ENCODE measurements around the gene NAXE. TPM values are rescaled to one million over a fixed set of nuclear protein-coding genes. Genes with fewer than 3 reads are reported as not detected.

Gene NAXE
- total and polyA plus RNA-seq, 8 donors, result 49.2 to 81.6 (median 55.6) TPM

- H3K4me1 ChIP-seq, result no peaks in the 10 kb centered on the region
- no peak overlapping the region for H3K27ac ChIP-seq
- intact Hi-C loops (cut with DNase I), result no loop called here
- no peak for ATAC-seq
- no peak overlapping the region for H3K4me3 ChIP-seq
- no peak for TF ChIP-seq CTCF (IDR thresholded peaks at IDR 0.05)
- no peaks in the 10 kb centered on the region for H3K27me3 ChIP-seq
- DNase-seq, result no peak
- peaks cover 0 to 15% of the 10 kb centered on the region in 2 donors for H3K36me3 ChIP-seq
- H3K9me3 ChIP-seq, result no peaks in the 10 kb centered on the region
Measured at GRCh38 chr1:156560585-156561163, 30.9 kb upstream of the NAXE start.

GRCh38 chr1:156565519-156565918, 26.1 kb upstream of the NAXE start:
- H3K27me3 ChIP-seq, result no peaks in the 10 kb centered on the region
- TF ChIP-seq CTCF (IDR thresholded peaks at IDR 0.05), result no peak
- DNase-seq, result no peak
- no peak for ATAC-seq
- H3K27ac ChIP-seq, result no peak overlapping the region
- H3K36me3 ChIP-seq, result peaks cover 0 to 6% of the 10 kb centered on the region in 2 donors
- no peaks in the 10 kb centered on the region for H3K9me3 ChIP-seq
- no peak overlapping the region for H3K4me3 ChIP-seq
- no peaks in the 10 kb centered on the region for H3K4me1 ChIP-seq
- intact Hi-C loops (cut with DNase I), result no loop called here

GRCh38 chr1:156566436-156566835, 25.1 kb upstream of the NAXE start:
- Histone ChIP-seq H3K27me3 (no peaks in the 10 kb centered on the region), H3K4me3 (no peak overlapping the region), H3K27ac (no peak overlapping the region)

GRCh38 chr1:156571261-156571852, 20.2 kb upstream of the NAXE start:
- TF ChIP-seq CTCF (IDR thresholded peaks at IDR 0.05), result no peak
- no peaks in the 10 kb centered on the region for H3K9me3 ChIP-seq
- H3K27me3 ChIP-seq, result peaks cover 0 to 6% of the 10 kb centered on the region in 2 donors
- ATAC-seq (peak; percentile 65), DNase-seq (peak in 1 of 4 donors; percentile 33)
- H3K4me1 ChIP-seq, result peaks cover 14 to 18% of the 10 kb centered on the region in 2 donors
- intact Hi-C loops (cut with DNase I), result no loop called here
- H3K36me3 ChIP-seq, result no peaks in the 10 kb centered on the region
- no peak overlapping the region for H3K4me3 ChIP-seq
- H3K27ac ChIP-seq, result no peak overlapping the region

More at GRCh38 chr1:156566436-156566835, 25.1 kb upstream of the NAXE start:
- H3K36me3 ChIP-seq, result peaks cover 0 to 6% of the 10 kb centered on the region in 2 donors
- DNase-seq, result no peak
- peaks cover 4 to 7% of the 10 kb centered on the region in 2 donors for H3K4me1 ChIP-seq
- no peaks in the 10 kb centered on the region for H3K9me3 ChIP-seq
- ATAC-seq, result no peak
- TF ChIP-seq CTCF (IDR thresholded peaks at IDR 0.05), result no peak
- intact Hi-C loops (cut with DNase I), result no loop called here

- peak; percentile 96 for ATAC-seq
- TF ChIP-seq CTCF (IDR thresholded peaks at IDR 0.05), result no peak
- DNase-seq, result peak; percentile 67 to 93 (median 90)
- intact Hi-C loops (cut with DNase I), result no loop called here
- peak within 1 kb of the TSS; percentile 33 to 41 for H3K4me3 ChIP-seq
- H3K27ac ChIP-seq, result no peak within 1 kb of the TSS
- H3K36me3 ChIP-seq, result no peaks in the 10 kb centered on the region
- peaks cover 14 to 18% of the 10 kb centered on the region in 2 donors for H3K4me1 ChIP-seq
- no peaks in the 10 kb centered on the region for H3K9me3 ChIP-seq
- peaks cover 0 to 6% of the 10 kb centered on the region in 2 donors for H3K27me3 ChIP-seq
Measured at GRCh38 chr1:156571919-156572662, 19.5 kb upstream of the NAXE start, which contains the start of gene IQGAP3. Gene IQGAP3, minus strand, starts transcription at chr1:156572565. Its CDS starts 36 bp downstream, at chr1:156572529.

Measured in left lung (tissue), 10 donors.